Measurements from ENCODE around the gene TNPO2. TPM values are rescaled to one million over a fixed set of nuclear protein-coding genes. Genes with fewer than 3 reads are reported as not detected.

TNPO2 gene
- 35.6 and 65.1 TPM in 2 replicates for total RNA-seq

GRCh38 chr19:12723641-12724426, at the start of gene TNPO2:
Gene TNPO2 (minus strand): TSS chr19:12723932. CDS start chr19:12720977, 2,955 bp downstream.

GRCh38 chr19:12751635-12752034, 27.9 kb upstream of the TNPO2 start, which contains the start of gene BEST2:
Gene BEST2 (plus strand): TSS chr19:12751791. CDS start chr19:12752593, 802 bp downstream.

GRCh38 chr19:12736995-12737834, 13.5 kb upstream of the TNPO2 start, which contains the start of gene GET3:
Gene GET3 (plus strand): TSS chr19:12737497. CDS start chr19:12737506, 9 bp downstream.

GRCh38 chr19:12696366-12697335, 27.1 kb downstream of the TNPO2 start, which contains the start of gene FBXW9:
Gene FBXW9 (minus strand): TSS chr19:12696631. CDS start chr19:12696581, 50 bp downstream.

GRCh38 chr19:12687496-12688196, 36.1 kb downstream of the TNPO2 start, which contains the start of gene GNG14:
Gene GNG14 (plus strand): TSS chr19:12687998. CDS start chr19:12688049, 51 bp downstream.

GRCh38 chr19:12681074-12681987, 42.4 kb downstream of the TNPO2 start, which contains the start of gene DHPS:
Gene DHPS (minus strand): TSS chr19:12681880. CDS start chr19:12681766, 114 bp downstream.

GRCh38 chr19:12666265-12667048, 57.3 kb downstream of the TNPO2 start, which contains the start of the genes MAN2B1 and WDR83:
Gene MAN2B1 (minus strand): TSS chr19:12666742. CDS start chr19:12666701, 41 bp downstream.
Gene WDR83 (plus strand): TSS chr19:12666807. CDS start chr19:12669791, 2,984 bp downstream.

Other genes with a start within 250 kb of the TNPO2 start
- gene ZNF709, start 239.1 kb downstream of the TNPO2 start, total RNA-seq = 2.9 and 4.8 TPM in 2 replicates
- 7.5 and 8.9 TPM in 2 replicates for gene ZNF564, start 172.4 kb downstream of the TNPO2 start, total RNA-seq
- gene ZNF490, start 113.1 kb downstream of the TNPO2 start, total RNA-seq = 11.6 and 12.3 TPM in 2 replicates
- 14.0 and 16.8 TPM in 2 replicates for gene ZNF791, start 113.0 kb downstream of the TNPO2 start, total RNA-seq
- gene MAN2B1, start 57.2 kb downstream of the TNPO2 start, total RNA-seq = 41.3 and 47.9 TPM in 2 replicates
- gene WDR83, start 57.1 kb downstream of the TNPO2 start, total RNA-seq = 10.2 and 10.7 TPM in 2 replicates
- gene DHPS, start 42.1 kb downstream of the TNPO2 start, total RNA-seq = 43.8 and 51.4 TPM in 2 replicates
- not detected in 2 replicates for gene GNG14, start 35.9 kb downstream of the TNPO2 start, total RNA-seq
- 4.6 and 4.8 TPM in 2 replicates for gene FBXW9, start 27.3 kb downstream of the TNPO2 start, total RNA-seq
- gene TRIR, start 10.8 kb upstream of the TNPO2 start, total RNA-seq = 82.2 and 89.1 TPM in 2 replicates
- 51.1 and 61.2 TPM in 2 replicates for gene GET3, start 13.6 kb upstream of the TNPO2 start, total RNA-seq
- gene BEST2, start 27.9 kb upstream of the TNPO2 start, total RNA-seq = not detected in 2 replicates
- gene HOOK2, start 51.6 kb upstream of the TNPO2 start, total RNA-seq = 12.5 and 19.4 TPM in 2 replicates
- gene JUNB, start 67.6 kb upstream of the TNPO2 start, total RNA-seq = 60.2 and 68.0 TPM in 2 replicates
- gene PRDX2, start 77.9 kb upstream of the TNPO2 start, total RNA-seq = 184 and 256 TPM in 2 replicates
- not detected in 2 replicates for gene THSD8, start 78.1 kb upstream of the TNPO2 start, total RNA-seq
- gene RNASEH2A, start 82.7 kb upstream of the TNPO2 start, total RNA-seq = 7.1 and 23.5 TPM in 2 replicates
- gene RTBDN, start 110.6 kb upstream of the TNPO2 start, total RNA-seq = not detected in 2 replicates
- 0.28 TPM in 1 of 2 replicates, not detected in the other for gene MAST1, start 114.6 kb upstream of the TNPO2 start, total RNA-seq
- 22.2 and 48.1 TPM in 2 replicates for gene DNASE2, start 157.5 kb upstream of the TNPO2 start, total RNA-seq
- not detected in 2 replicates for gene KLF1, start 163.3 kb upstream of the TNPO2 start, total RNA-seq
- gene GCDH, start 167.2 kb upstream of the TNPO2 start, total RNA-seq = 23.7 and 43.4 TPM in 2 replicates
- gene SYCE2, start 195.4 kb upstream of the TNPO2 start, total RNA-seq = not detected in 2 replicates
- 52.6 and 95.9 TPM in 2 replicates for gene FARSA, start 209.8 kb upstream of the TNPO2 start, total RNA-seq
- gene CALR, start 214.7 kb upstream of the TNPO2 start, total RNA-seq = 1,991 and 2,815 TPM in 2 replicates
- gene RAD23A, start 221.9 kb upstream of the TNPO2 start, total RNA-seq = 52.6 and 88.1 TPM in 2 replicates
- 12.6 and 13.4 TPM in 2 replicates for gene GADD45GIP1, start 233.3 kb upstream of the TNPO2 start, total RNA-seq
- gene DAND5, start 245.6 kb upstream of the TNPO2 start, total RNA-seq = not detected in 2 replicates

All from smooth muscle cell of the umbilical artery (primary cell).